LNCaP clone FGC (cell line): ENCODE measurements around the gene DHX8.
"Not testable (repeated sequence)": the region's sequence is repeated elsewhere in the genome, so short reads cannot be mapped to it uniquely, and the experiment has no call there.

Experiments used
- DNase-seq: peaks from one replicate; pipeline ENCODE4 v3.0.0-alpha.2; 2011; ENCODE audit warnings: low read depth
- H3K4me3 ChIP-seq: 2 replicates; pipeline ENCODE4 v1.5.1; 2011; ENCODE audit warnings: mild to moderate bottlenecking, low read depth, low read length, control low read depth
- TF ChIP-seq, protein P1 (sequence below): IDR thresholded peaks from 2 replicates; pipeline ENCODE4 v1.5.1; 2012; ENCODE audit warnings: mild to moderate bottlenecking; ENCODE audit not compliant: control insufficient read depth, insufficient read depth; ENCODE audit errors: extremely low read depth

The DHX8 gene

DNA sequence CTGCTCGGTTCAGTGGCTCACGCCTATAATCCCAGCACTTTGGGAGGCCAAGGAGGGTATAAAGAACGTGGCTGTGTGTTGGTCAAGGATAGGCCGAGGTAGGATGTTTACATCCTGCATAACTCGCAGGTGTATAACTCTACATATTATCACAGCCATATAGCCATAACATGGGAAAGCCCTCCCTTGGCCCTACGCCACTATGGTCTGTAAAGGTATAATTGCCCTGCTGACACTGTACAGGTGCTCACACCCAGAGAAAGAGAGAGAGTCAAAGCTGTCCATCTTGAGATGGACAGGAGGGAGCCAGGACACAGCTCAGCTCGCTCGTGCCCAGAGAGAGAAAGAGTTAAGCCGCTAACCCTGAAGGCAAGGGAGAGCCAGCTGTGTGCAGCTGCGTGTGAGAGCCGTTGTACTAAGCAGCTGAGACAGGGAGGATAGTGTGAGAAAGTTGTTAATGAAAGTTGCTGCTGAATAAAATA lies 30.4 kb upstream of the DHX8 start:
- TF ChIP-seq, protein P1, sequence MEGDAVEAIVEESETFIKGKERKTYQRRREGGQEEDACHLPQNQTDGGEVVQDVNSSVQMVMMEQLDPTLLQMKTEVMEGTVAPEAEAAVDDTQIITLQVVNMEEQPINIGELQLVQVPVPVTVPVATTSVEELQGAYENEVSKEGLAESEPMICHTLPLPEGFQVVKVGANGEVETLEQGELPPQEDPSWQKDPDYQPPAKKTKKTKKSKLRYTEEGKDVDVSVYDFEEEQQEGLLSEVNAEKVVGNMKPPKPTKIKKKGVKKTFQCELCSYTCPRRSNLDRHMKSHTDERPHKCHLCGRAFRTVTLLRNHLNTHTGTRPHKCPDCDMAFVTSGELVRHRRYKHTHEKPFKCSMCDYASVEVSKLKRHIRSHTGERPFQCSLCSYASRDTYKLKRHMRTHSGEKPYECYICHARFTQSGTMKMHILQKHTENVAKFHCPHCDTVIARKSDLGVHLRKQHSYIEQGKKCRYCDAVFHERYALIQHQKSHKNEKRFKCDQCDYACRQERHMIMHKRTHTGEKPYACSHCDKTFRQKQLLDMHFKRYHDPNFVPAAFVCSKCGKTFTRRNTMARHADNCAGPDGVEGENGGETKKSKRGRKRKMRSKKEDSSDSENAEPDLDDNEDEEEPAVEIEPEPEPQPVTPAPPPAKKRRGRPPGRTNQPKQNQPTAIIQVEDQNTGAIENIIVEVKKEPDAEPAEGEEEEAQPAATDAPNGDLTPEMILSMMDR, result no peak
- DNase-seq, result no peak
- H3K4me3 ChIP-seq, result no peak overlapping the region

GRCh38 chr17:43454868-43455267 lies 28.9 kb upstream of the DHX8 start:
- DNase-seq, result no peak
- TF ChIP-seq, protein P1, result no peak
- no peak overlapping the region for H3K4me3 ChIP-seq

- DNase-seq, result no peak
- no peak overlapping the region for H3K4me3 ChIP-seq
- TF ChIP-seq, protein P1, result no peak
Observed at GRCh38 chr17:43456029-43456428, 27.7 kb upstream of the DHX8 start.

DNA sequence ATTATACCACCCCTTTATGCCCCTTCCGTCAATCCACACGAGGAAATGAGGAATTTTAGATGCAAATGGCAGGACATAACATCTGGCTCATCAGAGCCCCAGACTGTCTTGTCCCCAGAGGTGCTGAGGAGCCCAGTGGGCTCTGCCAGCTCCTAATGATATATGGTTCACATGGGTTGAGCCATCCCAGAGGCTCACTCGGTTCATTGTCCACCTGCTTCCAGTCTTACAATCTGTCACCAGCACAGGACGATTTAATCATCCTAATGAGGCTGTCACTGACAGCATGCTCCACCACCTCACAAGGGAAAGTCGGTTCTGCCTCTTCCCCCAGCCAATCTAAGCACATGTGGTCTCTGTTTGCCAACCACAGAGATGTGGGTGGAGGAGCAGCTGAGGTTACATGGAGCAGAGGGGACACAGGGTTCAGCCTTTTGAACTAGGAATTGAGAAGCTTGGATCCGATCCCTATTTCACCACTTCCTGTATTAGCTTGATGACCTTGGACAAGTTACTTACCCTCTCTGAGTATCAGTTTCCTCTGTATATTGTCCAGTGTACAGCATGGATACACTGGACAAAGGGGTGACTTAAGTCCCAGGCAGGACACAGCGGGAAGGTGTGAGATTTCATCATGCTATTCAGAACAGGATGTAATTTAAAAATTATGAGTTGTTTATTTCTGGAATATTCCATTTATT lies 27.0 kb upstream of the DHX8 start:
- no peak overlapping the region for H3K4me3 ChIP-seq
- no peak for DNase-seq
- TF ChIP-seq, protein P1, result no peak

GRCh38 chr17:43457362-43457692 lies 26.4 kb upstream of the DHX8 start:
- H3K4me3 ChIP-seq, result no peak overlapping the region
- TF ChIP-seq, protein P1, result no peak
- no peak for DNase-seq

DNA sequence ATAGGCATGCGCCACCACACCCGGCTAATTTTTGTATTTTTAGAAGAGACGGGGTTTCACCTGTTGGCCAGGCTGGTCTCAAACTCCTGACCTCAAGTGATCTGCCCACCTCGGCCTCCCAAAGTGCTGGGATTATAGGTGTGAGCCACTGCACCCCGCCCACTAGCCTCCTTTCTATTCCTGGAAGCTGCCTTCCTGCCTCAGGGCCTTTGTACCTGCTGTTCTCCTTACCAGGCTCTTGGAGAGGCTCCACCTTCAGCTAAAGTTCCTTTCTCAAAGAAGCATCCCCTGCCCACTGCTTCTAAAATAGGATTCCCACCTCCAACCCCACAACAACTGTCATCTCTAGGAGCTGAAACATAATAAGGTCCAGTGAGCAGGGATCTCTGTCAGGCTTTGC lies 23.9 kb upstream of the DHX8 start:
- DNase-seq, H3K4me3 ChIP-seq: not testable (repeated sequence)

DNA sequence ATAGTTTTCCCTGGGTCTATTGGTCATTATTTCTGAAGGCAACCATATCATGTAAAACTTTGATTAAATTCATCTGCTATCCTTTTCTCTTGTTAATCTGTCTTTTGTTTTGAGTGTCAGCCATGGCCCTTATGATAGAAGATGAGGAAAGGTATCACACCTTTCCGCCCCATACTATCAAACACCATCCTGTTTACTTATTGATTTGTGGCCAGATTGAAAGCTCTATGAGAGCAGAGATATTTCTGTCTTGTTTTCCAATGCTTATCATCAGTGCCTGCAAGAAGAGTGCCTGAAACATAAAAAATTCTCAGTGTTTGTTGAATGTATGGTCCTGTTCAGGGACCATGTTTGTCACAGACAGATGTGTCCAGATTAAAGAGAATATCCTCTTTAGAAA lies 22.6 kb upstream of the DHX8 start:
- DNase-seq, result no peak
- TF ChIP-seq, protein P1, result no peak
- no peak overlapping the region for H3K4me3 ChIP-seq

DNA sequence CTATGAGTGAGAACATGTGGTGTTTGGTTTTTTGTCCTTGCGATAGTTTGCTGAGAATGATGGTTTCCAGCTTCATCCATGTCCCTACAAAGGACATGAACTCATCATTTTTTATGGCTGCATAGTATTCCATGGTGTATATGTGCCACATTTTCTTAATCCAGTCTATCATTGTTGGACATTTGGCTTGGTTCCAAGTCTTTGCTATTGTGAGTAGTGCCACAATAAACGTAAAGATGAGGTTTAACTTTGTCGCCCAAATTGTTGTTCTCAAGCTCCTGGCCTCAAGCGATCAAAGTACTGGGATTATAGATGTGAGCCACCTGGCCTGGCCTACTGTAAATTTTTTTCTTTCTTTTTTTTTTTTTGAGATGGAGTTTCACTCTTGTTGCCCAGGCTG lies 21.2 kb upstream of the DHX8 start:
- DNase-seq, H3K4me3 ChIP-seq: not testable (repeated sequence)
